Ovary (tissue), 3 donors: Measurements from ENCODE around the gene PFKFB4.

ENCODE experiments used
- CTCF ChIP-seq, 3 donors: fragments of 450-650 bp in 2 of 3; fragments of 200-600 bp in 1 of 3; IDR thresholded peaks; one replicate each; pipeline versions ENCODE4 v1.5.1 to v1.8.0; 2016 to 2022; ENCODE audit warnings: antibody characterized with exemption in 3 of 3, mild to moderate bottlenecking in 1 of 3
- EP300 ChIP-seq: sonication (generic); formaldehyde crosslinking; IDR thresholded peaks from one replicate; pipeline ENCODE4 v1.6.1; 2017; ENCODE audit warnings: antibody characterized with exemption
- POLR2A ChIP-seq: fragments of 450-650 bp; IDR thresholded peaks from one replicate; pipeline ENCODE4 v1.6.1; 2017; ENCODE audit warnings: antibody characterized with exemption, mild to moderate bottlenecking, moderate library complexity
- donor health status: DM: no; HTN: no; CAD: no.

- TF ChIP-seq CTCF (IDR thresholded peaks at IDR 0.05) = no peak
- TF ChIP-seq POLR2A = no peak
- TF ChIP-seq EP300 = no peak
These were observed 15.3 kb upstream of the PFKFB4 start for GRCh38 chr3:48571938-48572337.
